Measurements from ENCODE around the gene KRTAP4-7.
"Not testable (repeated sequence)": the region's sequence is repeated elsewhere in the genome, so short reads cannot be mapped to it uniquely, and the experiment has no call there.

KRTAP4-7 gene

DNA sequence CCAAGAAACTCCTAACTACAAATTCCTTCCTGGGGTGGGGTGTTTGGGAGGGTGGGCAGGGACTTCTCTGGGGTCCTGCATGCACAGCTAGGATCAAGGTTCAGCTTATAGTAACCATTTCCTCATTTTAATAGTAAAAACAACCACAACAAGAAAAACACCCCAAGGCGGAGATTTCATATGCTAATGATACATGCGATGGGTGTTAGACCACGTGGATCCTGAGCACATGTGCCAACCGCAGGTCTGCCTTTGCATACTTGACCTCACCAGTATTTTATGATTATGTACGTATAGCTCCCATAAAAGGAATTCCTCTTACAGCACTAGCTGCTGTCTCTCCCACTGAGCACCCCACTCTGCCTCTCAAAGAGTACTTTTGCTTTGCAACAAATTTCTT lies 32.3 kb downstream of the KRTAP4-7 start:
- DNase-seq = no peak

- not testable (repeated sequence) for DNase-seq
Observed at GRCh38 chr17:41117846-41118386, 34.0 kb downstream of the KRTAP4-7 start, which contains the start of gene KRTAP4-11. TSS of gene KRTAP4-11 (minus strand) at chr17:41118373. CDS start at chr17:41118315, 58 bp downstream.

DNA sequence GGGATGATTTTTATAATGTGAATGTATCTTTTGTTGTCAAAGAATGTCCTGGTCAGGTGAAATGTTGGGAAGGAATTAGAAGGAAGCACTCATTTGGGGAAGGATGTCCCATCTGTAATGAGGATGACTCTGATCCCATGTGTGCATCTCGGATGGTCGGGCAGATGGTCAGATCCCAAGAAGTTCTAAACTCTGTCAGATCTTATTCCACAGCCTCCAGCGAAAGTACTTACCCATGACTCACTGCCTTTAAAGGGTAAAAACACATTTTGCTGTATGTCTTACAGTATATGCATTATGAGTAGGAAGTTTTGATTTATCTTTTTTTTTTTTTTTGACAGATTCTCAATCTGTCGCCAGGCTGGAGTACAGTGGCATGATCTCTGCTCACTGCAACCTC lies 34.8 kb downstream of the KRTAP4-7 start:
- no peak for DNase-seq

- not testable (repeated sequence) for DNase-seq
Observed at GRCh38 chr17:41119696-41120690, 36.0 kb downstream of the KRTAP4-7 start.

GRCh38 chr17:41121742-41122141 lies 37.8 kb downstream of the KRTAP4-7 start:
- no peak for DNase-seq

- not testable (repeated sequence) for DNase-seq
Observed at GRCh38 chr17:41123292-41123990, 39.5 kb downstream of the KRTAP4-7 start.

DNA sequence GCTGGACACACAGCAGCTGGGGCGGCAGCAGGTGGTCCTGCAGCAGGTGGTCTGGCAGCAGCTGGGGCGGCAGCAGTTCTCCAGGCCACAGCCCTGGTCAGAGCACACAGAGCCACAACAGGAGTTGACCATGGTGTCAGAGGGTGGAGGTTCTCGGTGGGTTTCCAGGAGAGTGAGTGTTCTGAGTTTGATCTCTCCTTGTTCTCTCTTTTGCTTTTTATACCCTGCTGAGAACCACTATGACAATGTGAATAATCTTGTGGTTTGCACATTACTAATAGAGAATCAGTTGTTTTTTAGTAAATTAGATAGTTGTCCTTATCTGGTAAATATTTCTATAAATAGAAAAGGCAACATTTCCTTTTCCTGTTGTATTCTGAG lies 40.0 kb downstream of the KRTAP4-7 start, which contains the start of gene KRTAP4-12:
Gene KRTAP4-12, minus strand, starts transcription at position 192 of the 381 bp plus-strand sequence. Its CDS starts 60 bp downstream, at position 132.
- not testable (repeated sequence) for DNase-seq

GRCh38 chr17:41125064-41125463 lies 41.1 kb downstream of the KRTAP4-7 start:
- no peak for DNase-seq

DNA sequence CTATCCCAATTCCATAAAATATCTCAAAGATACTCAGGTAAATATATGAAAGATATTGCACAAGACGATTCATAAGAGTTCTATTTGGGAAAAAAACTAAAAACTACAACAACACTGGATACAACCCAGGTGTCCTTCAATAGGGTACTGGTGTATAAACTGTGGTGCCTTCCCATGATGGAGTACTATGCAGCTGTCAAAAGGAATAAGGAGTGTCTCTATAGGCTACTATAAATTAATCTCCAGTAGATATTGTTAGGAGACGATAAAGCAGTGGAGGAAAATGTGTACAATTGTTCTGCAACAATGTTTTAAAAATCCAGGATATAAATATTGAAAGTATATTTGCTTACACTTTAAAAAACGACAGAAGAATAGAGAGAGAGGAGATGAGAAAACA lies 42.5 kb downstream of the KRTAP4-7 start:
- DNase-seq = no peak

- no peak for DNase-seq
Observed at GRCh38 chr17:41127371-41127770, 43.4 kb downstream of the KRTAP4-7 start.

DNA sequence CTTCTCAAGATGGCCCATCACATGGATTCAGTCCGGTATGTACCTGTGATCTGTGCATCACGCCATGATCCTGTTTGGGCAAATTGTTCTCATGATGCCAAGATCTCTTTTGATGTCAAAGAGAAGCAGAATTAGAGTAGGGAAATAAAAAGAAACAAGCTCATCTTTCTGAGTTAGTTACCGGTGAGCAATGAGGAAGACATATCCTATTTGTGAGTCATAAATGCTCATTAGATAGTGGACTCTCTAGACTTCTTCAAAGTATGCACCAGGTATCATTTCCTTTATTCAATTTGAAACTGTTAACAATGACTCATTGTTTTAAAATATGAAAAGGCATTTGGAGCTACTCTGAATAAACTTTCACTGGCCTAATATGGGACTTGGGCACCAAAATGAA lies 48.0 kb downstream of the KRTAP4-7 start:
- no peak for DNase-seq

- no peak for DNase-seq
Observed at GRCh38 chr17:41133880-41134735, 50.2 kb downstream of the KRTAP4-7 start.

Measured in DMS 273 treated with DMSO at 0.1 percent for 48 hours (cell line).